PFSK-1 (cell line): ENCODE results near the gene CCDC33.

Experiments used
- POLR2AphosphoS5 ChIP-seq: IDR thresholded peaks from 2 replicates; pipeline ENCODE4 v1.6.1; 2012; ENCODE audit warnings: low read depth, mild to moderate bottlenecking, control low read depth, low read length, moderate library complexity
- REST ChIP-seq, 2 experiments: IDR thresholded peaks; 2 replicates each; pipeline versions ENCODE4 v1.6.1 to v1.8.0; 2011 to 2012; ENCODE audit warnings: low read depth in 2 of 2, low read length in 2 of 2, control low read depth in 1 of 2, inconsistent platforms in 1 of 2, mild to moderate bottlenecking in 1 of 2, moderate library complexity in 1 of 2; ENCODE audit not compliant: insufficient read depth in 1 of 2
- SIN3A ChIP-seq: IDR thresholded peaks from 2 replicates; pipeline ENCODE4 v1.6.1; 2012; ENCODE audit warnings: mild to moderate bottlenecking, low read length, moderate library complexity, borderline replicate concordance; ENCODE audit not compliant: insufficient read depth
- TAF1 ChIP-seq: IDR thresholded peaks from 2 replicates; pipeline ENCODE4 v1.6.1; 2012; ENCODE audit warnings: low read length, control low read depth, borderline replicate concordance; ENCODE audit not compliant: insufficient read depth

- TF ChIP-seq REST (IDR thresholded peaks at IDR 0.05; ENCODE audit: insufficient read depth in 1 of 2, low read depth in 2 of 2, low read length in 2 of 2): no peak
- no peak for TF ChIP-seq POLR2AphosphoS5
- no peak for TF ChIP-seq SIN3A
- no peak for TF ChIP-seq TAF1
Measured at GRCh38 chr15:74200412-74200815, 35.7 kb upstream of the CCDC33 start.
